ENCODE results near the gene BMPER. TPM values are rescaled to one million over a fixed set of nuclear protein-coding genes. Genes with fewer than 3 reads are reported as not detected.

BMPER gene
- polyA plus RNA-seq, 1 donor from 2014 or later, result 2.1 TPM

DNA sequence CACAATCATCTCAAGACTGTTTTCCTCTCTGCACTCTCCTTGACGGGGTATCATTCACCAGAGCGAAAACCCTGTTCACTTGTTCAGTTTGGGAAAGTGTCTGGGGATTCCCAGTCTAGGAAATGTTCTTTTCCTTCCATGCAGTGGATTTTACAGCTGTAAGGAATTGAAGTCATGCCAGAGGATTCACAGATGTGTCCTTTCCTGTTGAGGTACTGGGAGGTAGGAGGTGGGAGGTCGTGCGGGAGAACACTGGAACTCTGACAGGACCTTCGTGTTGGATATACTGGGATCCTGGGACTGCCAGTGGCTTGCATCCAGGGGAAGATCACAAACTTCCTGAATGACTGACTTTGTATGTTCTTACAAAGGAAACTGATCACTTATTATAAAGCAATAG lies 185.5 kb downstream of the BMPER start:
- H3K36me3 ChIP-seq (ENCODE audit: insufficient read depth, low read length), result no peaks in the 10 kb centered on the region
- no peaks in the 10 kb centered on the region for H3K79me2 ChIP-seq (replicated peaks; ENCODE audit: insufficient read depth, low read length)
- no peak overlapping the region for H2AFZ ChIP-seq (ENCODE audit: low read depth, low read length)
- H3K27me3 ChIP-seq (ENCODE audit: insufficient read depth, low read depth, low read length), result no peaks in the 10 kb centered on the region
- no peak overlapping the region for H3K4me2 ChIP-seq (ENCODE audit: low read length)
- no peaks in the 10 kb centered on the region for H3F3A ChIP-seq (ENCODE audit: insufficient read depth, low read length, poor library complexity, severe bottlenecking)
- no peak overlapping the region for H3K9ac ChIP-seq (ENCODE audit: low read length)
- H3K9me2 ChIP-seq (ENCODE audit: insufficient read depth, low read length), result no peaks in the 10 kb centered on the region
- TF ChIP-seq TAF1 (IDR thresholded peaks at IDR 0.05; ENCODE audit: low read depth) (no peak), SMC3 (conservative IDR thresholded peaks at IDR 0.05; ENCODE audit: poor library complexity) (no peak), RAD21 (conservative IDR thresholded peaks at IDR 0.05) (no peak), MXI1 (conservative IDR thresholded peaks at IDR 0.05; ENCODE audit: poor library complexity, severe bottlenecking) (no peak), POLR2AphosphoS5 (IDR thresholded peaks at IDR 0.05) (no peak)
- TF ChIP-seq, protein P1, sequence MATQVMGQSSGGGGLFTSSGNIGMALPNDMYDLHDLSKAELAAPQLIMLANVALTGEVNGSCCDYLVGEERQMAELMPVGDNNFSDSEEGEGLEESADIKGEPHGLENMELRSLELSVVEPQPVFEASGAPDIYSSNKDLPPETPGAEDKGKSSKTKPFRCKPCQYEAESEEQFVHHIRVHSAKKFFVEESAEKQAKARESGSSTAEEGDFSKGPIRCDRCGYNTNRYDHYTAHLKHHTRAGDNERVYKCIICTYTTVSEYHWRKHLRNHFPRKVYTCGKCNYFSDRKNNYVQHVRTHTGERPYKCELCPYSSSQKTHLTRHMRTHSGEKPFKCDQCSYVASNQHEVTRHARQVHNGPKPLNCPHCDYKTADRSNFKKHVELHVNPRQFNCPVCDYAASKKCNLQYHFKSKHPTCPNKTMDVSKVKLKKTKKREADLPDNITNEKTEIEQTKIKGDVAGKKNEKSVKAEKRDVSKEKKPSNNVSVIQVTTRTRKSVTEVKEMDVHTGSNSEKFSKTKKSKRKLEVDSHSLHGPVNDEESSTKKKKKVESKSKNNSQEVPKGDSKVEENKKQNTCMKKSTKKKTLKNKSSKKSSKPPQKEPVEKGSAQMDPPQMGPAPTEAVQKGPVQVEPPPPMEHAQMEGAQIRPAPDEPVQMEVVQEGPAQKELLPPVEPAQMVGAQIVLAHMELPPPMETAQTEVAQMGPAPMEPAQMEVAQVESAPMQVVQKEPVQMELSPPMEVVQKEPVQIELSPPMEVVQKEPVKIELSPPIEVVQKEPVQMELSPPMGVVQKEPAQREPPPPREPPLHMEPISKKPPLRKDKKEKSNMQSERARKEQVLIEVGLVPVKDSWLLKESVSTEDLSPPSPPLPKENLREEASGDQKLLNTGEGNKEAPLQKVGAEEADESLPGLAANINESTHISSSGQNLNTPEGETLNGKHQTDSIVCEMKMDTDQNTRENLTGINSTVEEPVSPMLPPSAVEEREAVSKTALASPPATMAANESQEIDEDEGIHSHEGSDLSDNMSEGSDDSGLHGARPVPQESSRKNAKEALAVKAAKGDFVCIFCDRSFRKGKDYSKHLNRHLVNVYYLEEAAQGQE (IDR thresholded peaks at IDR 0.05; ENCODE audit: borderline replicate concordance), result no peak
- no peaks in the 10 kb centered on the region for H3K9me3 ChIP-seq (ENCODE audit: low read length)
- H3K4me3 ChIP-seq (ENCODE audit: low read length), result no peak overlapping the region
- H3K27ac ChIP-seq (ENCODE audit: low read length), result no peak overlapping the region
- no peaks in the 10 kb centered on the region for H4K20me1 ChIP-seq (ENCODE audit: insufficient read depth)

DNA sequence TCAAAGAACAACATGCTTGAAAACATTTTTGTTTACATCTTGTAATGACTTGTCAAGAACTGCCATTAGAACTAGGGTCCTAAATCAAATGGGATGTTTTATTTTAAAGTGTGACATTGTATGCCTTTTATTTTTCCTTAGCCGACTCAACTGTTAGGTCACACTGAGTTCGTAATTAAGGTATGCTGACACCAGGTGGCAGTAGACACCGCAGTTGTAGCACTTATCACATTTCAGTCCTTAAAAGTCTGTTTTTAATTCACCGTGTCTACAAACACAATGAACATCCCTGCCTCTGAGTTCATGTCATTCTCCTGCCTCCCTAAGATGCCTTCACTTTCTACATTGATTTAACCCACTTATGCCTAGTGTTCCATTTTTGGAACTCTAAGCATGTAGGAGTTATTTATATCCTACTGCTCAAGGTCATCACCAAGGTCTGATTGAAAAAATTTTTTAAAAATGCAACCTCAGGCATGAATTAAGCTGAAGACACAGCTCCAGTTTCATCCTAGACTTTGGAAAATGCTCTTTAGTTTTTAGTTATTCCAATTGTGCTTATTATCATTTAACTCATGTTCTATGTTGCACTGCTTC lies 186.1 kb downstream of the BMPER start:
- H3K4me3 ChIP-seq (ENCODE audit: low read length), result no peak overlapping the region
- H2AFZ ChIP-seq (ENCODE audit: low read depth, low read length), result no peak overlapping the region
- no peak overlapping the region for H3K27ac ChIP-seq (ENCODE audit: low read length)
- no peaks in the 10 kb centered on the region for H3K9me3 ChIP-seq (ENCODE audit: low read length)
- H4K20me1 ChIP-seq (ENCODE audit: insufficient read depth), result no peaks in the 10 kb centered on the region
- no peaks in the 10 kb centered on the region for H3K79me2 ChIP-seq (replicated peaks; ENCODE audit: insufficient read depth, low read length)
- no peaks in the 10 kb centered on the region for H3K27me3 ChIP-seq (ENCODE audit: insufficient read depth, low read depth, low read length)
- H3F3A ChIP-seq (ENCODE audit: insufficient read depth, low read length, poor library complexity, severe bottlenecking), result no peaks in the 10 kb centered on the region
- H3K4me2 ChIP-seq (ENCODE audit: low read length), result no peak overlapping the region
- no peaks in the 10 kb centered on the region for H3K9me2 ChIP-seq (ENCODE audit: insufficient read depth, low read length)
- no peaks in the 10 kb centered on the region for H3K36me3 ChIP-seq (ENCODE audit: insufficient read depth, low read length)
- no peak overlapping the region for H3K9ac ChIP-seq (ENCODE audit: low read length)
- TF ChIP-seq, protein P2, sequence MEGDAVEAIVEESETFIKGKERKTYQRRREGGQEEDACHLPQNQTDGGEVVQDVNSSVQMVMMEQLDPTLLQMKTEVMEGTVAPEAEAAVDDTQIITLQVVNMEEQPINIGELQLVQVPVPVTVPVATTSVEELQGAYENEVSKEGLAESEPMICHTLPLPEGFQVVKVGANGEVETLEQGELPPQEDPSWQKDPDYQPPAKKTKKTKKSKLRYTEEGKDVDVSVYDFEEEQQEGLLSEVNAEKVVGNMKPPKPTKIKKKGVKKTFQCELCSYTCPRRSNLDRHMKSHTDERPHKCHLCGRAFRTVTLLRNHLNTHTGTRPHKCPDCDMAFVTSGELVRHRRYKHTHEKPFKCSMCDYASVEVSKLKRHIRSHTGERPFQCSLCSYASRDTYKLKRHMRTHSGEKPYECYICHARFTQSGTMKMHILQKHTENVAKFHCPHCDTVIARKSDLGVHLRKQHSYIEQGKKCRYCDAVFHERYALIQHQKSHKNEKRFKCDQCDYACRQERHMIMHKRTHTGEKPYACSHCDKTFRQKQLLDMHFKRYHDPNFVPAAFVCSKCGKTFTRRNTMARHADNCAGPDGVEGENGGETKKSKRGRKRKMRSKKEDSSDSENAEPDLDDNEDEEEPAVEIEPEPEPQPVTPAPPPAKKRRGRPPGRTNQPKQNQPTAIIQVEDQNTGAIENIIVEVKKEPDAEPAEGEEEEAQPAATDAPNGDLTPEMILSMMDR (IDR thresholded peaks at IDR 0.05; ENCODE audit: poor library complexity, severe bottlenecking), result peak; percentile 23
- TF ChIP-seq, protein P1 (IDR thresholded peaks at IDR 0.05; ENCODE audit: borderline replicate concordance), result no peak

Measured in neural cell (in vitro differentiated cells).